Caco-2 (cell line): ENCODE data around the gene KCMF1. TPM values are rescaled to one million over a fixed set of nuclear protein-coding genes. Genes with fewer than 3 reads are reported as not detected.
A peak's percentile ranks its signal among the peaks of the same experiment; 100 is the strongest.

ENCODE experiments used
- Bru-seq: library from RNA; stranded (reverse); fragments of 400-500 nt; gene quantifications from one replicate; lab custom pipeline; 2021; lab: Mats Ljungman, UMichigan
- BruChase-seq, 2 experiments: library from RNA; stranded (reverse); fragments of 400-500 nt; gene quantifications; one replicate each; lab custom pipeline; 2021; lab: Mats Ljungman, UMichigan
- BruUV-seq: library from RNA; stranded (reverse); fragments of 400-500 nt; replicated peaks from 2 replicates; lab custom pipeline; 2021; lab: Mats Ljungman, UMichigan
- CTCF ChIA-PET: fragments of 300-600 bp; sonication (Branson Sonifier 250); formaldehyde crosslinking; loops from one replicate; lab custom pipeline; 2022; ENCODE audit warnings: antibody characterized with exemption; lab: Charles Lee
- POLR2A ChIA-PET: fragments of 300-600 bp; sonication (Branson Sonifier 250); formaldehyde crosslinking; loops from one replicate; lab custom pipeline; 2022; ENCODE audit warnings: antibody characterized with exemption; lab: Charles Lee
- DNase-seq, 2 experiments: peaks; one replicate each; pipeline versions ENCODE4 v3.0.0 to v3.0.0-alpha.2; 2020 to 2022
- H3K27me3 ChIP-seq: replicated peaks from 2 replicates; pipeline ENCODE4 v1.6.0; 2011; ENCODE audit warnings: low read length; ENCODE audit not compliant: control insufficient read depth, insufficient read depth
- H3K36me3 ChIP-seq: 2 replicates; pipeline ENCODE4 v1.5.1; 2011; ENCODE audit warnings: low read length; ENCODE audit not compliant: control insufficient read depth, insufficient read depth
- H3K4me1 ChIP-seq: fragments of 250-450 bp; sonication (Bioruptor Pico); 2 replicates; pipeline ENCODE4 v1.5.1; 2020; ENCODE audit warnings: mild to moderate bottlenecking
- H3K4me3 ChIP-seq: 2 replicates; pipeline ENCODE4 v1.5.1; 2011; ENCODE audit warnings: low read depth, mild to moderate bottlenecking, control low read depth, low read length
- H3K9me3 ChIP-seq: fragments of 250-450 bp; sonication (Bioruptor Pico); 2 replicates; pipeline ENCODE4 v1.5.1; 2020; ENCODE audit warnings: mild to moderate bottlenecking, moderate library complexity
- H3K27ac Mint-ChIP-seq: one replicate; pipeline ENCODE4 v1.8.0; 2022; ENCODE audit warnings: mixed read lengths; ENCODE audit not compliant: unreplicated experiment
- H3K27me3 Mint-ChIP-seq: one replicate; pipeline ENCODE4 v1.8.0; 2022; ENCODE audit warnings: mixed read lengths; ENCODE audit not compliant: insufficient read depth, unreplicated experiment
- H3K36me3 Mint-ChIP-seq: one replicate; pipeline ENCODE4 v1.8.0; 2022; ENCODE audit warnings: mild to moderate bottlenecking, mixed read lengths; ENCODE audit not compliant: insufficient read depth, unreplicated experiment
- H3K4me1 Mint-ChIP-seq: one replicate; pipeline ENCODE4 v1.8.0; 2022; ENCODE audit warnings: low read depth, mixed read lengths; ENCODE audit not compliant: unreplicated experiment
- H3K4me3 Mint-ChIP-seq: one replicate; pipeline ENCODE4 v1.8.0; 2022; ENCODE audit warnings: mild to moderate bottlenecking, moderate library complexity, mixed read lengths; ENCODE audit not compliant: unreplicated experiment
- H3K9me3 Mint-ChIP-seq: one replicate; pipeline ENCODE4 v1.8.0; 2022; ENCODE audit warnings: mixed read lengths; ENCODE audit not compliant: unreplicated experiment
- CTCF ChIP-seq, 2 experiments: fragments of 200-600 bp in 1 of 2; IDR thresholded peaks; 1 replicate in 1 of 2; 2 replicates in 1 of 2; pipeline versions ENCODE4 v1.5.1 to v1.8.0; 2011 to 2022; ENCODE audit warnings: antibody characterized with exemption in 1 of 2, control low read depth in 1 of 2, inconsistent platforms in 1 of 2, low read depth in 1 of 2, low read length in 1 of 2, mild to moderate bottlenecking in 1 of 2, moderate library complexity in 1 of 2; ENCODE audit not compliant: insufficient read depth in 1 of 2, severe bottlenecking in 1 of 2, unreplicated experiment in 1 of 2
- intact Hi-C: fragments of 100-400 bp; cut with micrococcal nuclease; formaldehyde crosslinking; loops from one replicate; pipeline ENCODE4 v1.10.0; 2022; ENCODE audit not compliant: unreplicated experiment
- long read RNA-seq: library from polyadenylated mRNA; stranded (forward); transcript quantifications from one replicate; pipeline ENCODE4 v2.0.0, GENCODE V29; 2022
- total RNA-seq: library from RNA; stranded (reverse); gene quantifications from 2 replicates; pipeline ENCODE4 v1.2.3, GENCODE V29; 2022

KCMF1 gene
- 81.5 and 83.4 TPM in 2 replicates for total RNA-seq
- percentile 90 among the genes with signal in this experiment for Bru-seq, nascent RNA
- percentile 87 among the genes with signal in this experiment for BruChase-seq, experiment 1, labeled RNA remaining after a 2-hour chase
- percentile 88 among the genes with signal in this experiment for BruChase-seq, experiment 2, labeled RNA remaining after a 6-hour chase
- long read RNA-seq, full-length matches to known transcripts: 97 of 110 reads
- long read RNA-seq, partial matches to known transcripts: 2 of 110 reads
- long read RNA-seq, other reads (novel, unspliced or antisense): 11 of 110 reads

GRCh38 chr2:84970868-84971509, at the start of gene KCMF1:
Gene KCMF1, plus strand, starts transcription at chr2:84971161. Its CDS starts 291 bp downstream, at chr2:84971452.
- Histone ChIP-seq H3K9me3 (no peaks in the 10 kb centered on the region), H3K36me3 (peaks cover 2% of the 10 kb centered on the region; the same call in 1 of the 2 replicates), H3K27me3 (no peaks in the 10 kb centered on the region), H3K4me3 (peak within 1 kb of the TSS; percentile 95), H3K4me1 (peaks cover 27% of the 10 kb centered on the region)
- Mint-ChIP-seq H3K27ac (peak within 1 kb of the TSS; percentile 98), H3K9me3 (no peaks in the 10 kb centered on the region), H3K4me3 (peak within 1 kb of the TSS; percentile 95), H3K36me3 (peaks cover 33% of the 10 kb centered on the region), H3K4me1 (peaks cover 7% of the 10 kb centered on the region), H3K27me3 (no peaks in the 10 kb centered on the region)
- DNase-seq: peak; percentile 85 to 86
- ChIA-PET CTCF (interaction anchor here (0.7 to 0.9 kb wide), 2 partner anchors 41 to 47 kb away, joined by 3 read pairs; no protein-coding TSS in a partner anchor), POLR2A (interaction anchor here (0.6 to 1.0 kb wide), 2 partner anchors 12 to 641 kb away, joined by 3 to 4 read pairs; partner anchors contain the start of gene C2orf68)
- intact Hi-C loops: loop anchor here (2.0 kb wide), 2 partner anchors 44 to 64 kb away; no protein-coding TSS in a partner anchor
- BruUV-seq: no TSS peak
- no peak for TF ChIP-seq CTCF (IDR thresholded peaks at IDR 0.05; ENCODE audit: insufficient read depth in 1 of 2, low read depth in 1 of 2, low read length in 1 of 2, severe bottlenecking in 1 of 2, unreplicated experiment in 1 of 2)

GRCh38 chr2:84923009-84923408, 48.0 kb upstream of the KCMF1 start:
- Histone ChIP-seq H3K4me1 (peaks cover 20% of the 10 kb centered on the region), H3K9me3 (no peaks in the 10 kb centered on the region), H3K36me3 (no peaks in the 10 kb centered on the region), H3K27me3 (no peaks in the 10 kb centered on the region), H3K4me3 (no peak overlapping the region)
- peaks cover 19% of the 10 kb centered on the region for H3K36me3 Mint-ChIP-seq
- POLR2A ChIA-PET: no interaction called here
- BruUV-seq: no TSS peak
- H3K9me3 Mint-ChIP-seq: no peaks in the 10 kb centered on the region
- H3K4me1 Mint-ChIP-seq: peaks cover 26% of the 10 kb centered on the region
- TF ChIP-seq CTCF (IDR thresholded peaks at IDR 0.05; ENCODE audit: insufficient read depth in 1 of 2, low read depth in 1 of 2, low read length in 1 of 2, severe bottlenecking in 1 of 2, unreplicated experiment in 1 of 2): no peak
- CTCF ChIA-PET: no interaction called here
- intact Hi-C loops: no loop called here
- H3K27ac Mint-ChIP-seq: no peak overlapping the region
- no peak overlapping the region for H3K4me3 Mint-ChIP-seq
- H3K27me3 Mint-ChIP-seq: no peaks in the 10 kb centered on the region
- no peak for DNase-seq
